ENCODE data around the gene VCAM1. TPM values are rescaled to one million over a fixed set of nuclear protein-coding genes. Genes with fewer than 3 reads are reported as not detected.

VCAM1 gene, protein sequence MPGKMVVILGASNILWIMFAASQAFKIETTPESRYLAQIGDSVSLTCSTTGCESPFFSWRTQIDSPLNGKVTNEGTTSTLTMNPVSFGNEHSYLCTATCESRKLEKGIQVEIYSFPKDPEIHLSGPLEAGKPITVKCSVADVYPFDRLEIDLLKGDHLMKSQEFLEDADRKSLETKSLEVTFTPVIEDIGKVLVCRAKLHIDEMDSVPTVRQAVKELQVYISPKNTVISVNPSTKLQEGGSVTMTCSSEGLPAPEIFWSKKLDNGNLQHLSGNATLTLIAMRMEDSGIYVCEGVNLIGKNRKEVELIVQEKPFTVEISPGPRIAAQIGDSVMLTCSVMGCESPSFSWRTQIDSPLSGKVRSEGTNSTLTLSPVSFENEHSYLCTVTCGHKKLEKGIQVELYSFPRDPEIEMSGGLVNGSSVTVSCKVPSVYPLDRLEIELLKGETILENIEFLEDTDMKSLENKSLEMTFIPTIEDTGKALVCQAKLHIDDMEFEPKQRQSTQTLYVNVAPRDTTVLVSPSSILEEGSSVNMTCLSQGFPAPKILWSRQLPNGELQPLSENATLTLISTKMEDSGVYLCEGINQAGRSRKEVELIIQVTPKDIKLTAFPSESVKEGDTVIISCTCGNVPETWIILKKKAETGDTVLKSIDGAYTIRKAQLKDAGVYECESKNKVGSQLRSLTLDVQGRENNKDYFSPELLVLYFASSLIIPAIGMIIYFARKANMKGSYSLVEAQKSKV
- 0.13 and 1.8 TPM in 2 replicates for total RNA-seq

DNA sequence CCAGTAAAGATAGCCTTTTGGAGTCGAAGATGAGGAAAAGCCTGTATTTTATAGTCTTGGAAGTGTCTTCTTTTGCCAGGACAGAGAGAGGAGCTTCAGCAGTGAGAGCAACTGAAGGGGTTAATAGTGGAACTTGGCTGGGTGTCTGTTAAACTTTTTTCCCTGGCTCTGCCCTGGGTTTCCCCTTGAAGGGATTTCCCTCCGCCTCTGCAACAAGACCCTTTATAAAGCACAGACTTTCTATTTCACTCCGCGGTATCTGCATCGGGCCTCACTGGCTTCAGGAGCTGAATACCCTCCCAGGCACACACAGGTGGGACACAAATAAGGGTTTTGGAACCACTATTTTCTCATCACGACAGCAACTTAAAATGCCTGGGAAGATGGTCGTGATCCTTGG lies at the start of gene VCAM1:
TSS of gene VCAM1 (plus strand) at position 253 of the 400 bp plus-strand sequence. CDS start at position 372, 119 bp downstream.
- no peaks in the 10 kb centered on the region for H3K36me3 ChIP-seq (ENCODE audit: control insufficient read depth, insufficient read depth, low read length)
- no peak for DNase-seq (ENCODE audit: low read depth)

DNA sequence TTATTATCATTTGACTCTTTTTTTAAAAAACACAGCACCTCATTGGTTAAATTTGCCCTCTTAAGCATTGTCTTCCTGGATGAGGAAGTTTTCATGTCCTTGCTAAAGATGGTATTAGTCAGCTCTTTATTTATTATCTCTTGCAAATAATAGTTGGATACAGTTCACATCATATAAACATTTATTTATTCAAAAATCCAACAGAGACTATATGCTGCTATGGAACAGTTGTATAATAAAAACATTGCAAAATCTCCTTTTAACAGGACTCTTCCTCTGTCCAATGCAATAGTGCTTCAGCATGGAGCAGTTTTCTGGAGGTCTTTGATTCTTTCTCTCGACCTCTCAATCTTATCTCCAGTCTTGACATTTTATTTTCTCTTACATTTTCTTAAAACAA lies 49.5 kb upstream of the VCAM1 start:
- TF ChIP-seq, protein P1, sequence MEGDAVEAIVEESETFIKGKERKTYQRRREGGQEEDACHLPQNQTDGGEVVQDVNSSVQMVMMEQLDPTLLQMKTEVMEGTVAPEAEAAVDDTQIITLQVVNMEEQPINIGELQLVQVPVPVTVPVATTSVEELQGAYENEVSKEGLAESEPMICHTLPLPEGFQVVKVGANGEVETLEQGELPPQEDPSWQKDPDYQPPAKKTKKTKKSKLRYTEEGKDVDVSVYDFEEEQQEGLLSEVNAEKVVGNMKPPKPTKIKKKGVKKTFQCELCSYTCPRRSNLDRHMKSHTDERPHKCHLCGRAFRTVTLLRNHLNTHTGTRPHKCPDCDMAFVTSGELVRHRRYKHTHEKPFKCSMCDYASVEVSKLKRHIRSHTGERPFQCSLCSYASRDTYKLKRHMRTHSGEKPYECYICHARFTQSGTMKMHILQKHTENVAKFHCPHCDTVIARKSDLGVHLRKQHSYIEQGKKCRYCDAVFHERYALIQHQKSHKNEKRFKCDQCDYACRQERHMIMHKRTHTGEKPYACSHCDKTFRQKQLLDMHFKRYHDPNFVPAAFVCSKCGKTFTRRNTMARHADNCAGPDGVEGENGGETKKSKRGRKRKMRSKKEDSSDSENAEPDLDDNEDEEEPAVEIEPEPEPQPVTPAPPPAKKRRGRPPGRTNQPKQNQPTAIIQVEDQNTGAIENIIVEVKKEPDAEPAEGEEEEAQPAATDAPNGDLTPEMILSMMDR (IDR thresholded peaks at IDR 0.05; ENCODE audit: insufficient read depth, low read length, severe bottlenecking): no peak
- H3K4me3 ChIP-seq (ENCODE audit: low read depth, low read length): no peak overlapping the region
- no peak for DNase-seq (ENCODE audit: low read depth)
- no peak for FAIRE-seq
- no peaks in the 10 kb centered on the region for H3K36me3 ChIP-seq (ENCODE audit: control insufficient read depth, insufficient read depth, low read length)
- H3K27me3 ChIP-seq (ENCODE audit: control insufficient read depth, insufficient read depth, low read length): no peaks in the 10 kb centered on the region

More for the DNA sequence above, at the start of gene VCAM1:
- H3K4me3 ChIP-seq (ENCODE audit: low read depth, low read length): no peak within 1 kb of the TSS
- FAIRE-seq: no peak
- TF ChIP-seq, protein P1 (IDR thresholded peaks at IDR 0.05; ENCODE audit: insufficient read depth, low read length, severe bottlenecking): no peak
- no peaks in the 10 kb centered on the region for H3K27me3 ChIP-seq (ENCODE audit: control insufficient read depth, insufficient read depth, low read length)

DNA sequence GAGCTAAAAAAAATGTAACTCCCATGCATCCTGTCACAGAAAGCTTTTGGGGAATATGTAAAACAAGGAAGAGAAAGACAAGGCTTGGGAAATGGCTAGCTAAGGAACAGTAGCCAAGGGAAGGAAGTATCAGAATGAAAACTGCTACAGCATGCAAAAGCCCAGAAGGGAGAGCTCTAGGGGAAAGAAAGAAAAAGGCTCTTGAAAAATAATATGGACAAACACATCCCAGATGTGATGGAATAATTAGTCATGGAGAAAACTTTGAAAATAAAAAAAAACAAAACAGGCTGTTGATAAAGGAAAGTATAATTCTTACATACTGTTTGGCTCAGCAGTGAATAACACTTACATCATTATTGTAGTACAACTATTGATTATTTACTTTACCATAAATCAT lies 47.9 kb upstream of the VCAM1 start:
- TF ChIP-seq, protein P1 (IDR thresholded peaks at IDR 0.05; ENCODE audit: insufficient read depth, low read length, severe bottlenecking): no peak
- DNase-seq (ENCODE audit: low read depth) (peak; percentile 42), FAIRE-seq (no peak)
- H3K4me3 ChIP-seq (ENCODE audit: low read depth, low read length): no peak overlapping the region
- H3K27me3 ChIP-seq (ENCODE audit: control insufficient read depth, insufficient read depth, low read length): no peaks in the 10 kb centered on the region
- no peaks in the 10 kb centered on the region for H3K36me3 ChIP-seq (ENCODE audit: control insufficient read depth, insufficient read depth, low read length)

DNA sequence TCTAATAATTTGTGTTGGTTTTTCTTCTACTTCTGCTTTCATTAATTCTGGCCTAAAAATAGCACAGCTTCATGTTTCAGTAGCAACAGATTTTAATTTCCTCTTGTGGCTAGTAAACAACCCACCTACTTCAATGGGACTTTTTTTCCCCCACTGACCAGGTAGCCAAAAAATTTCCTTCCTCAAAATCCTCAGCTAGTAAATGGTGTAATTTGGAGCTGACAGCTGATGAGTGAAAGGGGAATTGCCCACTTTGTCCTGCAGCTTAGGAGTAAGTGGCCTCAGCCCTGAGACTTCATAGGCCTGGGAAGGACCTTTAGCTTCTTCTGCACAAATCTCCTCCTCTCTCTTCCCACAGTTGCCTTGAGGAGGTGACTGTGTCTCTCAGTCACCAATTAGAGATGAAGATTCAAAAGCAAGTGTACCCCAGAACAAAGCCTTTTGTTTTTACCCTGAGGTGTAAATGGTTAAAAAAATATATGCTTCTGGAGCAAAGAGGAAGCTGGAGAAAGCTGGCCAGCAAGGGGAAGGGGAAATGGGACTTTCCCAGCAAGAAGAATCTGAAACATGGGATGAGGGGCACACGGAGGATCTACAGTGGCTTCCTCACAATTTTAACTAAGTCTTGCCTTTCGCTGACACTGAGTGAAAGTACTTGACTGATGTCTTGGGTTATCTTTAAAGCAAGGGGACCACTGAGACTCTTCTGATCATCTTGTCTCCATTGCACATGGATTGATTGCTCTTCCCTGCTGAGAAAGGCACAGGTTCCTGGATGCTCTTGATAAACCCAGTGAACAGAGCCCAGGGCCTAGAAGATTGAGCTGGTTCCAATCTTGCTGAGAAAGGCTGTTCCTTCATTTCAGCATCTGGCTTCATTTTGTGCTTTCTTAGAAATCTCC lies 35.8 kb upstream of the VCAM1 start:
- H3K4me3 ChIP-seq (ENCODE audit: low read depth, low read length): no peak overlapping the region
- H3K36me3 ChIP-seq (ENCODE audit: control insufficient read depth, insufficient read depth, low read length): no peaks in the 10 kb centered on the region
- no peak for FAIRE-seq
- H3K27me3 ChIP-seq (ENCODE audit: control insufficient read depth, insufficient read depth, low read length): no peaks in the 10 kb centered on the region
- TF ChIP-seq, protein P1 (IDR thresholded peaks at IDR 0.05; ENCODE audit: insufficient read depth, low read length, severe bottlenecking): no peak
- DNase-seq (ENCODE audit: low read depth): no peak

DNA sequence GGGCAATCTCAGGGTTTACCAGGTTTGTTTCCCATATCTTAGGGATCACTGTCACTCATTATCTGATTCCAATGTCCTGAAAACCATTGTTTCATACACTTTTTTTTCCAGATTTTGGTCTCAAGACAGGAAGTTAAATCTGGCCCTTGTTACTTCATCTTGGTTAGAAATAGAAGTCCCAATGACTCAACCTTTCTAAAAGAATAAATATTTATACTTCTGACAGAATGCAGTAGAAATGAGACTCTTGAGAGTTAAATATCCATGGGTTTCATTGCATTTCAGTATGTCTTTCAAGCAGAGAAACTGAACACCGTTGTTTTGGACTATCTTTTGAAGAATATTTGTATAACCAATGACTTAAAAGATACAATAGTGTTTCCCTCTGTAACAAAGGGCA lies 19.8 kb upstream of the VCAM1 start:
- H3K4me3 ChIP-seq (ENCODE audit: low read depth, low read length): no peak overlapping the region
- no peaks in the 10 kb centered on the region for H3K27me3 ChIP-seq (ENCODE audit: control insufficient read depth, insufficient read depth, low read length)
- DNase-seq (ENCODE audit: low read depth) (peak; percentile 13), FAIRE-seq (no peak)
- TF ChIP-seq, protein P1 (IDR thresholded peaks at IDR 0.05; ENCODE audit: insufficient read depth, low read length, severe bottlenecking): no peak
- H3K36me3 ChIP-seq (ENCODE audit: control insufficient read depth, insufficient read depth, low read length): no peaks in the 10 kb centered on the region
